Renal cortical epithelial cell (primary cell): Measurements from ENCODE around the gene PEX19. TPM values are rescaled to one million over a fixed set of nuclear protein-coding genes. Genes with fewer than 3 reads are reported as not detected.
A peak's percentile ranks its signal among the peaks of the same experiment; 100 is the strongest.
"Not testable (repeated sequence)": the region's sequence is repeated elsewhere in the genome, so short reads cannot be mapped to it uniquely, and the experiment has no call there.

ENCODE experiments used
- DNase-seq: peaks from one replicate; pipeline ENCODE4 v3.0.0-alpha.2; 2011; ENCODE audit warnings: low read depth
- total RNA-seq: library from RNA; depleted of rRNA; stranded (reverse); fragments of >200 nt; gene quantifications from 2 replicates; pipeline ENCODE4 v1.2.3, GENCODE V29; 2014

PEX19 gene
- 42.7 and 65.3 TPM in 2 replicates for total RNA-seq

DNA sequence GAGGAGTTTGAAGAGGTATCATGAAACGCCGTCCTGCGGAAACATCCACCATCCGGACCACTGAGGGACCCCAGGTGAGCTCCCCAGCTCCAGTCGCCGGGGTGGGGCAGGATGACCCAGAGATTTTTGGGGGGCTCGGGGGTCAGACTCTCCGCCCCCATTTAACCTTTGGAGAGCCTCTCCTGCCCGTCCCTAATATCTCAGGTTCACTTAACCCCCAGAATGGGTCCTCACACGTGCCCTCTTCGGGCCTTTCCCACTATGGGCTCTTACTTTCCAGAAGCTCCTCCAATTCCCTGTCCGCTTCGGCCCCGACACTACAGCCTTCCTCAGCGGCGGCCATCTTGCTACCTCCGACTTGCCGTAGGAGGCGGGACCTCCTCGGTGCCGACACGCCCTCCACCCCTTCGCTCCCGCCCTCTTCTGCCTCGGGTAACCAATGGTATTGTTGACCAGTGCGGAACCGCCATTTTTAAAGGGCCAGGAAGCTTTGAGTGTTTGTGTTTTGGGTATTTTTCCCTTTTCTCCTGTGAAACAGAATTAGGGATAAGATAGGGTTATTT, at the start of gene PEX19:
Gene PEX19 (minus strand): TSS at position 352 of the 563 bp plus-strand sequence. CDS start 9 bp downstream, at position 343.
- peak; percentile 82 for DNase-seq

DNA sequence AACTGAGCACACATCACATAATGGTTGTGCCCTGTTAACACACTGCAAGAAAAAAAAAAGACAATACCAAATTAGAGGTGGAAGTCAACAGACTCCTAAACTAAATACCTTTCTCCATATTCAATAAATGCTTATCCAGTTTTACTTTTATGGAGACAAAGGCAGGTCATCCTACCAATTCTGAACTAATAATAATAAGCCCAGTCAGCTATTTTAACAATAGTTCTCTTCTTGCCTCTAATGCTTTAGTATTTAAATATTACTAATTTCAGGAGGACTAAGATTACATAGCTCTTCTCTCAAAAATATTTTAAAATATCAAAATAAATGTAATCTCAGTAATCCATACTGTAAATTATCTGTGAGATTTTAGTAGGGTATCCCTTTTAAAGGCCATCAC, 47.6 kb upstream of the PEX19 start:
- DNase-seq = no peak

DNA sequence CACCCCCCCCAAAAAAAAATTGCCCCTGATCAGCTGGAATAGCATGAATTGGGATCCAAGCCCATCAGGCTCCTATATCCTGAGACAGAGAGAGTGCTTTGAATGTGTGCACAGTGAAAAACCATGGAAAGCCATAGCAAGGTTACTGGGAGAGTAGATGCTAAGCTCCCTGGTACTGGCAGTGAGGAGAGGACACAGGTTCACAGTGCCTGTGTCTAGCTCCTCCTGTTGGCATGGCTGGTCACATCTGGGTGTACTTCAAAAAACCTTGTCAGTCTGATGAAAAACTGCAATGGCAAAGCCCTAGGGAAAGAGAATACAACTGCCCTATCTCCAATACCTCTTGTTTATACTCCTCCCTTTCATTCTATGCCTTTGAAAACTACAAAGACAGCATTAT, 45.2 kb upstream of the PEX19 start:
- DNase-seq = no peak

- DNase-seq = no peak
Observed at GRCh38 chr1:160328184-160328583, 43.3 kb upstream of the PEX19 start.

DNA sequence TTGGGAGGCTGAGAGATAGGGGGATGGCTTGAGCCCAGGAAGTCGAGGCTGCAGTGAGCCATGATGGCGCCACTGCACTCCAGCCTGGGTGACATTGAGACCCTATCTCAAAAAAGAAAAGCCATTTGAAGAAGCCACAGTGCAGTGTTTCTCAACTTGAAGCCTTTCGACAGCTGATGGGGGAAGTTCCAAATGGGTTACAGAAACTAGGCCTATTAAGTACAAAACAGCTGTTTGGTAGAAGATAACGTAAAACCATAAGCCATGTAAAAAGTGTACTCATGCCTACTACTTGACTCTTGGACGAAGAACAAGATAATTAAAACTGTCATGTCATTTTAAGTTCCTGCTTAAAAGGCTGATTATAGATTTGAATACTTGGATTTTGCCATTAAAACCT, 41.5 kb upstream of the PEX19 start:
- DNase-seq = no peak

- no peak for DNase-seq
Observed at GRCh38 chr1:160325252-160325651, 40.3 kb upstream of the PEX19 start.

GRCh38 chr1:160322831-160323230, 37.9 kb upstream of the PEX19 start:
- no peak for DNase-seq

DNA sequence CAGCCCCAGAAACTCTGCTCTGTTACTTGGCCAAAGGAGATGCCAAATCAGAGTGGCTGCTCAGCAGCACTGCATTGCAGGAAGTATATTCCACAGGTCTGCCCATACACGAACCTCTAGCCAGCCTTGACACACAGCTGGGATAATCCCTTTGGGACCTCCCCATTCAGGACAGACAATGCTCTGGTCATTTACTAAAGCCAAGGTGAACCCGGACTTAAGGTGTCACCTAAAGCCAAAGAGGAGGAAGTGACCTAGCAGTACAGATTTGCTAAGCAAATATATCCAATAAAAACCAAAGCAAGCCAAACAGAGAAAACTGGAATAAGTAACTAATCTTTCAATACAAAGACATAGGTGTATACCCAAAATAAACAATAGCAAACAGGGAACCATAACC, 30.4 kb upstream of the PEX19 start:
- DNase-seq = no peak

DNA sequence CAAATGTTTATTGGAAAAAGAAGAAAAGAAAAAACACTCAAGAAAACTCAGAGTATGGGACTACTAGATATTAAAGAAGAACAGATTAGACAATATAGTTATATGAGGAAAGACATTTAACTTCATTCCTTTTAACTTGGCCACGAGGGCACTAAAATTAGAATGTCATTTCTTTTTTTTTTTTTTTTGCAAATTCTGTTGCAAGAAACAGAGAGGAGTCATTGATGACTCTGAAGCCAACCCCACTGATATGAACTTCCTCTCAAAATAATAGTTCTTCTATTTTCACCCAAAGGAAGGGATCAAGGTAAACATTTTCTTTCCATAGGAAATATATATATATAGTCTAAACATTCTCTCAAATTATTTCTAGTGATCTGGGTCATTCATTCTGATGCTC, 24.6 kb upstream of the PEX19 start:
- no peak for DNase-seq

GRCh38 chr1:160309185-160309557, 24.2 kb upstream of the PEX19 start:
- DNase-seq = no peak

- DNase-seq = no peak
Observed at GRCh38 chr1:160308451-160309184, 23.7 kb upstream of the PEX19 start.

DNA sequence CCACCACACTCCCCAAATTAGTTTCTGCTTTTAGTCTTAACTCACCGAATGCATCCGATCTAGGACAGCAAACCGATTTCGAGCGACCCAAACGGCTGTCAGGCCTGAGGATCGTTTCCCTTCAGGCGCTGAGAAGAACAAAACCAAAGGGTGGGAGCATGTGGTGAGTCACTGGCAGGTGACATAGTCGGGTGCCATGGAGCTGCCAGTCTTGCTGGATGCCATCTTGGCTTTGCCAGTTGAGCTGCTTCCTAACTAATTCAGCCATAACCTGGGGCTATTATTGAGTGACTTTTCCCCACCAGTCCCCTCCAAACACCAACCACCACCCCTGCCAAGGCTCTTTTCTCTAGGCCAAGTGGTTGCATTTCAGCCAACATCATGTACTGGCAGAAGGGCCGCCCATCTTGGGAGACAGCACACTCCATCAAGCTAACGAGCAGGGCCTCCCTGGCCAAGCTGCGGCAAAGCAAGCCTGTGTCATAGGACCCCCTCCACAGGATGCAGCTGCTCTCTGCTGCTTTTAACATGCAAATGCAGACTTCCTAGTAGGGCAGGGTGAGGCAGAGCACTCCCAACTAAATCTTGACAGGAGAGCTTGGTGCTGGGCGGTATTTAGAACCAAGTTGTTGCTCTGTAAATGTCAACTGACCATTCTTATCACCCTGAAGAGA, 22.3 kb upstream of the PEX19 start:
- DNase-seq = no peak

- DNase-seq = no peak
Observed at GRCh38 chr1:160300173-160300572, 15.2 kb upstream of the PEX19 start.

DNA sequence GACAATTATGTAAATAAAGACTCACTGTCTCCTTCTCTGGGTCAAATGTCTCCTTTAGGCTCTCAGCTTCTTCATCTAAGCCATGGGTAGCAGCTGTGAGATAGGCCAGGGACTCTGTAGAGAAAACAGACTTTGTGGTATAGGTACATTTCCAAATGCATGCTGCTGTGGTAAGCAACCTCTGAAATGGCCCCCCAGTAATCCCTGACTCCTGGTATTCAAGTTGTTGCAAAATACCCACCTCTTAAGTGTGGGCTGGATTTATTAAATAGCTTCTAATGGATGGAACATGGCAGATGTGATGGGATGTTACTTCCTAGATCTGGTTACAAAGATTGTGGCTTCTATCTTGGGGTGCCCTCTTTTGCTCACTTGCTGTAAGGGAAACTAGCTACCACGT, 11.1 kb upstream of the PEX19 start:
- DNase-seq = no peak

DNA sequence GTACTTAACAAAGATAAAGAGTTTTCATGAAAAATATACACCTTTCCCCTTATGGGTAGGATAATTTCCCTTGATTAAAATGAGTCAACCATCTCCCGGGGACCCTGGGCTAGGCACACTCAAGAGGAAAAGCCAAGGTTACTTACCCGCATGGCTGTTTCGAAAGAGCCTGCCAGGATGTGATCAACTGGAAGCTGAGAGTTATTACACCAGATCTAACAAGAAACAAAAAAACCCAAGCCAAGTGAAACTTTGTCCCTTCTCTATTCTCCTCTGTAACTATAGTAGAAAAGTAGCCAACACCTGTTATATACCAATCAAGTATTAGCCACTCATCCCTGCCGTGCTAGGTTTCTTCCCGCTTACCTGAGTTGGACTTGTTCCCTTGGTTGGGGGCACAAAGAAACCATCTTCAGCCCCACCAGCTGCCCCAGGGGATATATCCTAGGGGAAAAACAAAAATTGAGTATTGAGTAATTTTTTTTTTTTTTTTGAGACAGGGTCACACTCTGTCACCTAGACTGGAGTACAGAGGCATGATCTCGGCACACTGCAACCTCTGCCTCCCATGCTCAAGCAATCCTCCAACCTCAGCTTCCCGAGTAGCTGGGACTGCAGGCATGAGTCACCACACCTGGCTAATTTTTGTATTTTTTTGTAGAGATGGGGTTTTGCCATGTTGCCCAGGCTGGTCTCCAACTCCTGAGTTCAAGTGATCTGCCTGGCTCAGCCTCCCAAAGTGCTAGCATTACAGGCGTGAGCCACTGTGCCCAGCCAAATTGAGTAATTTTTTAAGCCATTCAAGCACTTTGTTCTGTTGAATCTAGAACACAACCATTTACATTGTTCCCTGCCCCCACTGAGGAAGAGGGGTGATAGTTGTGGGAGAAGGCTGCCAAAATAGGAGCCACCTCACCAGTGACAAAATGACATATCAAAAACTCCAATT, 8.4 kb upstream of the PEX19 start:
- no peak for DNase-seq

- DNase-seq = peak; percentile 77
Observed at GRCh38 chr1:160291248-160292220, 6.6 kb upstream of the PEX19 start.

- DNase-seq = not testable (repeated sequence)
Observed at GRCh38 chr1:160287769-160288168, 2.8 kb upstream of the PEX19 start.

DNA sequence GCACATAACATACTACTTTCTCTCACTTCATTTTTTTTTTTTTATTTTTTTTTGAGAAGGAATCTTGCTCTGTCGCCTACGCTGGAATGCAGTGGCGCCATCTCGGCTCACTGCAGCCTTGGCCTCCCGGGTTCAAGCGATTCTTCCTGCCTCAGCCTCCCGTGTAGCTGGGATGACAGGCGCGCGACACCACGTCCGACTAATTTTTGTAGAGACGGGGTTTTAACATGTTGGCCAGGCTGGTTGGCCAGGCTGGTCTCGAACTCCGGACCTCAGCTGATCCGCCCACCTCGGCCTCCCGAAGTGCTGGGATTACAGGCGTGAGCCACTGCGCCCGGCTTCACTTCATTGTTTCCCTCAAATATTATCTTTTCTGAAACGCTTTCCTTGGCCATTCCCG, 573 bp upstream of the PEX19 start:
- no peak for DNase-seq

DNA sequence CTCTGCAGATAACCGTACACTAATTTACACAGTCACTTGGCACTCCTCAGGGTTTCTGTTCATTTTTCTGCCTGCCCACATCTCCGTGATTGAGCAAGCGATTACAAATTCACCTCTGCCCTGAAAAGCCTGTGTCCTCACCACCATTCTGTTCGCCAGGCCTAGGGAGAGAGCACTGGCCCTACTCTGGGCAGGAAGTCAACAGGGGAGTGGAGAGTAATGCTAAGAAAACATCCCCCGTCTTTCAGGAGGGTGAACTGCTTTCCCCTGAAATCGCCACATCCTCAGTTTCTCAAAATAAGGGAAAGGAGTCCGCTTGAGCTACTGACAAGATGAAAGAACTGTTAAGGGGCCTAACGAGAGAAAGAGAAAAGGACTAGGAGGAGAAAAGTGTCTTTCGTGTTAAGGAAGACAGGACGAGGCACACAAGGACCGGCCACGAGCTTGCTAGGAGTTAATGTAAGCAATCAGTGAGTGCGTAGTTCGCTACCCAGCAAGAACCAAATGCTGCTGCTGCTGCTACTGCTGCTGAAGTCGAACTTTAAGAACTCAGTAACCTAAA, 632 bp downstream of the PEX19 start:
- DNase-seq = peak; percentile 82

- DNase-seq = no peak
Observed at GRCh38 chr1:160282807-160283206, 2.1 kb downstream of the PEX19 start.

DNA sequence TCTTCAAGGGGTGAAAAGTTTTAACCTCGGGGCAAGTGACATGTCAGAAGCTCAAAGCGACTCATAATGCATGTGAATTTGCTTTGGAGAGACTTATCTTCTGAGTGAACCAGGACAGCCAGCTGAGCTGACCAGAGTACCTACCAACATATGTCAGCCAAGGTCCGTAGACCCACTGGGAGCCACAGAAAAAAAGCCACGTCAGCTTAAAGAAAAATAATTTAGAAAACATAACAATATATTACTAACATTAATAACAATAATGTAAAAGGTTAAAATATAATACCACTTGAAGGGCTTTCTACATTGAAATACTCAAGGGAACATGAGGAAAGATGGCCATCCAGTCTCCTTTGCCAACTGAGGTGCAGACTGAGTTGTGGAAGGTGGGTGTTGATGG, 6.9 kb downstream of the PEX19 start:
- DNase-seq = no peak
